HepG2 (cell line): ENCODE measurements around the gene CUEDC2. TPM values are rescaled to one million over a fixed set of nuclear protein-coding genes. Genes with fewer than 3 reads are reported as not detected.
A peak's percentile ranks its signal among the peaks of the same experiment; 100 is the strongest.

Source experiments
- ASH2L ChIP-seq: fragments of 300-600, 200-600 bp; sonication (generic); IDR thresholded peaks from 2 replicates; pipeline ENCODE4 v1.7.0; 2017; ENCODE audit warnings: low read depth, mild to moderate bottlenecking, moderate library complexity, mixed read lengths, low read length; ENCODE audit not compliant: insufficient read length
- ATF2 ChIP-seq: sonication (generic); formaldehyde crosslinking; IDR thresholded peaks from 2 replicates; pipeline ENCODE4 v1.4.0; 2020; ENCODE audit warnings: missing genetic modification reagents
- ATF7-NPFF ChIP-seq: sonication (generic); formaldehyde crosslinking; IDR thresholded peaks from 2 replicates; pipeline ENCODE4 v1.8.1; 2023; ENCODE audit warnings: mild to moderate bottlenecking, low read depth, missing genetic modification reagents, moderate library complexity
- CERS6 ChIP-seq: sonication (generic); formaldehyde crosslinking; IDR thresholded peaks from 2 replicates; pipeline ENCODE4 v1.5.0; 2020; ENCODE audit warnings: missing genetic modification reagents
- E2F1 ChIP-seq: sonication (generic); formaldehyde crosslinking; IDR thresholded peaks from 2 replicates; pipeline ENCODE4 v1.5.0; 2020; ENCODE audit warnings: missing genetic modification reagents
- FOXA1 ChIP-seq, 2 experiments: fragments of 450-650 bp in 1 of 2; sonication (generic) in 1 of 2; formaldehyde crosslinking in 1 of 2; IDR thresholded peaks; 2 replicates each; pipeline versions ENCODE4 v1.4.0 to v1.6.1; 2016 to 2020; ENCODE audit warnings: missing genetic modification reagents in 1 of 2
- HOXA3 ChIP-seq: sonication (generic); formaldehyde crosslinking; IDR thresholded peaks from 2 replicates; pipeline ENCODE4 v1.5.0; 2020; ENCODE audit warnings: missing genetic modification reagents
- KMT2B ChIP-seq: IDR thresholded peaks from 2 replicates; pipeline ENCODE4 v1.6.1; 2016; ENCODE audit warnings: missing genetic modification reagents, missing compliant biosample characterization
- LCORL ChIP-seq, 2 experiments: fragments of 450-650 bp in 1 of 2; sonication (generic) in 1 of 2; formaldehyde crosslinking in 1 of 2; IDR thresholded peaks; 2 replicates each; pipeline versions ENCODE4 v1.5.0 to v1.6.1; 2017 to 2020; ENCODE audit warnings: antibody characterized with exemption in 1 of 2, missing genetic modification reagents in 1 of 2
- PPARG ChIP-seq: conservative IDR thresholded peaks from 2 replicates; pipeline ENCODE4 v1.6.1; 2016; ENCODE audit warnings: missing biosample characterization, missing genetic modification reagents
- RARG ChIP-seq: sonication (generic); formaldehyde crosslinking; IDR thresholded peaks from 2 replicates; pipeline ENCODE4 v1.4.0; 2020; ENCODE audit warnings: low read depth, mild to moderate bottlenecking, missing genetic modification reagents
- RERE ChIP-seq: IDR thresholded peaks from 2 replicates; pipeline ENCODE4 v1.6.1; 2016; ENCODE audit warnings: low read depth, missing genetic modification reagents, missing compliant biosample characterization
- ZC3H13 ChIP-seq: sonication (generic); formaldehyde crosslinking; IDR thresholded peaks from 2 replicates; pipeline ENCODE4 v1.8.1; 2023; ENCODE audit warnings: mild to moderate bottlenecking, missing genetic modification reagents, moderate library complexity
- ZNF614 ChIP-seq: IDR thresholded peaks from 2 replicates; pipeline ENCODE4 v1.6.1; 2018; ENCODE audit warnings: missing biosample characterization, missing genetic modification reagents, inconsistent platforms, borderline replicate concordance
- ZNF7 ChIP-seq: IDR thresholded peaks from 2 replicates; pipeline ENCODE4 v1.6.1; 2016; ENCODE audit warnings: missing biosample characterization, missing genetic modification reagents
- ZNF850 ChIP-seq: sonication (generic); formaldehyde crosslinking; conservative IDR thresholded peaks from 2 replicates; pipeline ENCODE4 v1.9.0; 2021; ENCODE audit warnings: mild to moderate bottlenecking, missing genetic modification reagents
- polyA plus RNA-seq, 8 experiments: library from polyadenylated mRNA; depleted of rRNA in 3 of 8; stranded (reverse) in 7 of 8; unstranded in 1 of 8; fragments of >200 nt; fragmentation: Illumina TruSeq in 4 of 8; extraction: Trizol in 4 of 8; gene quantifications; 2 replicates each; pipeline versions ENCODE4 v1.2.1 to v1.2.3, GENCODE V29; 2011 to 2016; ENCODE audit warnings: low read depth in 4 of 8, missing spikeins in 1 of 8, mixed read lengths in 1 of 8; ENCODE audit not compliant: insufficient read depth in 1 of 8
- total RNA-seq, 5 experiments: library from RNA; depleted of rRNA; stranded (reverse); fragments of >200 nt; fragmentation: Illumina TruSeq; extraction: Trizol; gene quantifications; 2 replicates each; pipeline ENCODE4 v1.2.3, GENCODE V29; 2016; ENCODE audit warnings: low read depth in 1 of 5

CUEDC2 gene
- total and polyA plus RNA-seq, 2 of the 13 experiments (the other 11 are each of a cell fraction or from before 2014, with no cell fraction given) = 13.1 to 18.4 TPM

GRCh38 chr10:102449321-102450123 lies 17.1 kb upstream of the CUEDC2 start (continued):
- no peak for TF ChIP-seq RERE (CRISPR knock-in tag)
- no peak for TF ChIP-seq CERS6 (CRISPR knock-in tag)
- 0 out of 2 replicates have a peak, but pooled peaks have one; percentile 8 for TF ChIP-seq KMT2B
- no peak for TF ChIP-seq LCORL (IDR thresholded peaks at IDR 0.05)
- TF ChIP-seq LCORL (CRISPR knock-in tag; IDR thresholded peaks at IDR 0.05) = no peak
- TF ChIP-seq ATF7-NPFF (CRISPR knock-in tag) = no peak
- TF ChIP-seq E2F1 (CRISPR knock-in tag) = 0 out of 2 replicates have a peak, but pooled peaks have one; percentile 33
- no peak for TF ChIP-seq ZNF614
- no peak for TF ChIP-seq HOXA3
- TF ChIP-seq ASH2L = peak; percentile 0
- TF ChIP-seq PPARG (CRISPR knock-in tag) = no peak
- no peak for TF ChIP-seq ATF2 (CRISPR knock-in tag)
- TF ChIP-seq ZC3H13 (CRISPR knock-in tag) = 0 out of 2 replicates have a peak, but pooled peaks have one; percentile 4
- no peak for TF ChIP-seq RARG (CRISPR knock-in tag)
- TF ChIP-seq FOXA1 (IDR thresholded peaks at IDR 0.05) = no peak
- 0 out of 2 replicates have a peak, but pooled peaks have one; percentile 23 for TF ChIP-seq FOXA1 (CRISPR knock-in tag; IDR thresholded peaks at IDR 0.05)
- TF ChIP-seq ZNF850 (CRISPR knock-in tag) = no peak
- no peak for TF ChIP-seq ZNF7 (CRISPR knock-in tag)
